Kidney (tissue), 14 donors: ENCODE data around the gene NECAB2. TPM values are rescaled to one million over a fixed set of nuclear protein-coding genes. Genes with fewer than 3 reads are reported as not detected.

Experiments used
- DNase-seq, 5 donors: peaks; one replicate each; pipeline ENCODE4 v3.0.0-alpha.2; 2013 to 2020
- FAIRE-seq: peaks from 2 replicates; lab custom pipeline; 2012; peaks lifted over from hg19 to GRCh38; lab: Jason Lieb, UNC
- H3K27ac ChIP-seq, 2 donors: one replicate each; pipeline ENCODE4 v1.7.0; 2013; ENCODE audit warnings: low read depth in 2 of 2, low read length in 2 of 2, inconsistent platforms in 1 of 2
- H3K27me3 ChIP-seq: one replicate; pipeline ENCODE4 v1.7.1; 2013; ENCODE audit warnings: low read length, inconsistent platforms; ENCODE audit not compliant: control insufficient read depth, insufficient read depth
- H3K36me3 ChIP-seq, 3 donors: one replicate each; pipeline versions ENCODE4 v1.7.0 to v1.7.1; 2013; ENCODE audit warnings: low read length in 3 of 3, control low read depth in 1 of 3, inconsistent platforms in 1 of 3; ENCODE audit not compliant: insufficient read depth in 3 of 3, control insufficient read depth in 2 of 3
- H3K4me1 ChIP-seq, 3 donors: one replicate each; pipeline versions ENCODE4 v1.7.0 to v1.7.1; 2013; ENCODE audit warnings: low read length in 3 of 3, inconsistent platforms in 1 of 3, low read depth in 1 of 3; ENCODE audit not compliant: control insufficient read depth in 2 of 3, insufficient read depth in 2 of 3
- H3K4me3 ChIP-seq, 3 donors: one replicate each; pipeline versions ENCODE4 v1.7.0 to v1.8.1; 2013; ENCODE audit warnings: low read length in 3 of 3, control low read depth in 1 of 3, inconsistent platforms in 1 of 3
- H3K9ac ChIP-seq, 3 donors: one replicate each; pipeline versions ENCODE4 v1.7.0 to v1.7.1; 2013; ENCODE audit warnings: low read length in 3 of 3, control low read depth in 1 of 3, inconsistent platforms in 1 of 3
- H3K9me3 ChIP-seq, 3 donors: one replicate each; pipeline versions ENCODE4 v1.7.0 to v1.7.1; 2013; ENCODE audit warnings: low read length in 3 of 3, control low read depth in 1 of 3, inconsistent platforms in 1 of 3; ENCODE audit not compliant: control insufficient read depth in 2 of 3, insufficient read depth in 1 of 3
- intact Hi-C: fragments of 100-400 bp; cut with DNase I; formaldehyde crosslinking; loops from one replicate; pipeline ENCODE4 v1.11.1; 2022
- polyA plus RNA-seq: library from polyadenylated mRNA; stranded (reverse); fragments of 350-450 nt; fragmentation: Illumina TruSeq; extraction: RNeasy Lipid Tissue Mini Kit (QIAGEN cat#74804); gene quantifications from one replicate; pipeline ENCODE4 v1.2.3, GENCODE V29; 2014; ENCODE audit warnings: low read depth, low replicate concordance; ENCODE audit not compliant: insufficient read depth
- total RNA-seq: library from RNA; stranded (reverse); fragmentation: NEBNext Ultra II Directional; extraction: Animal tissue kit (Norgen Biotek cat#: 25700); gene quantifications from one replicate; pipeline ENCODE4 v1.2.1, GENCODE V29; 2021
- TF ChIP-seq, protein P1 (sequence below): IDR thresholded peaks from 3 replicates; pipeline ENCODE4 v1.5.1; 2012; ENCODE audit warnings: mild to moderate bottlenecking, moderate library complexity, borderline replicate concordance; ENCODE audit not compliant: insufficient read depth; ENCODE audit errors: extremely low read depth
- donor health status: control.
- donor health status: control.
- donor health status: control.
- donor health status: control.
- donor health status: control.
- donor health status: DM: yes; HTN: yes; CAD: no.
- donor health status: Normal renal cell carcinoma (clear cell type).

NECAB2 gene
- total and polyA plus RNA-seq, 2 donors from 2014 or later: 0.82 to 47.0 TPM

DNA sequence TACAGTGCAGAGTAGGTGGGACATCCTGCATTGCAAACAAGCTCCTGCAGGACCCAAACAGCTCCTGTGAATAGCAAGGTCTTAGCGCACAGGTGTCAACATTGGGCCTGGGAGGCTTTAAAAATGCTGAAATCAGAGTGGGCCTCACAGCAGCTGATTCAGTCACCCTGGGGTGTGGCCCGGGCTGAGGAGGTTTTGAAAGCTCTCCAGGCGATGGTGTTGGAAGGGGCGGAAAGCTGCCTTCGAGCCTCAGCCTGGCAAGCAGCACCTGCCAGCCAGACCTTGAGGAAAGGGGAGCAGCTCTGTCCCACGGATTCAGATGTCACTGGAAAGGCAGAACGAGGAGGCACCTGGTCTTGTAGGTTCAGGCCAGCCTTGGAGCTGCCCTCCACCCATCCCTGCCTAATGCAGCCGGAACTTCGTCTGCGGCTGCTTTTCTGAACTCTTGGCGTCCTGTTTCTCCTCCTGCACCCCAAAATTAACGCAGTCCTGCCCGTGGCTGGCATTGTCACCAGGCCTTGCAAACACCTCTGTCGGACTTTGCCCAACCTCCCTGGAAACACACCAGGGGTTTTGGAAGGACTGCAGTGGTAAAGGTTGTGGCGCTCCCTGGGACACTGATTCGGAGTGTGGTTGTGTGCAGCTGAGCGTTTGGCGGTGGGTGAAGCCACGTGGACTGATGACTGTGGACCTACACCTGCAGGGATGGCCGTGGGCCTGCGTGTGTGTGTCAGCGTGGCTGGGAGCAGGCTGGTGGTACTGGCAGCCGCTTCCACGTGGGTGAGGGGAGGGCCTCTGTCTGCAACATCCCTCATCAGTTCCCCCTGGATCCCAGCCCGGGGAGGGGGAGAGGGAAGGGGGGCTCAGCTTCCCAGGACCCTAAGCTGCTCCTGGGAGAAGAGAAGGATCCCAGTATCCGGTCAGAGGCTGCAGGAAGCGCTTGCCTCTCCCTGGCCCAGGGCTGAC lies 3.4 kb downstream of the NECAB2 start:
- no peak overlapping the region for H3K4me3 ChIP-seq
- TF ChIP-seq, protein P1, sequence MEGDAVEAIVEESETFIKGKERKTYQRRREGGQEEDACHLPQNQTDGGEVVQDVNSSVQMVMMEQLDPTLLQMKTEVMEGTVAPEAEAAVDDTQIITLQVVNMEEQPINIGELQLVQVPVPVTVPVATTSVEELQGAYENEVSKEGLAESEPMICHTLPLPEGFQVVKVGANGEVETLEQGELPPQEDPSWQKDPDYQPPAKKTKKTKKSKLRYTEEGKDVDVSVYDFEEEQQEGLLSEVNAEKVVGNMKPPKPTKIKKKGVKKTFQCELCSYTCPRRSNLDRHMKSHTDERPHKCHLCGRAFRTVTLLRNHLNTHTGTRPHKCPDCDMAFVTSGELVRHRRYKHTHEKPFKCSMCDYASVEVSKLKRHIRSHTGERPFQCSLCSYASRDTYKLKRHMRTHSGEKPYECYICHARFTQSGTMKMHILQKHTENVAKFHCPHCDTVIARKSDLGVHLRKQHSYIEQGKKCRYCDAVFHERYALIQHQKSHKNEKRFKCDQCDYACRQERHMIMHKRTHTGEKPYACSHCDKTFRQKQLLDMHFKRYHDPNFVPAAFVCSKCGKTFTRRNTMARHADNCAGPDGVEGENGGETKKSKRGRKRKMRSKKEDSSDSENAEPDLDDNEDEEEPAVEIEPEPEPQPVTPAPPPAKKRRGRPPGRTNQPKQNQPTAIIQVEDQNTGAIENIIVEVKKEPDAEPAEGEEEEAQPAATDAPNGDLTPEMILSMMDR: no peak
- no peaks in the 10 kb centered on the region for H3K36me3 ChIP-seq
- H3K27ac ChIP-seq: no peak overlapping the region
- H3K9me3 ChIP-seq: no peaks in the 10 kb centered on the region
- no peaks in the 10 kb centered on the region for H3K4me1 ChIP-seq
- intact Hi-C loops: no loop called here
- DNase-seq (no peak), FAIRE-seq (no peak)
- H3K9ac ChIP-seq: no peak overlapping the region
- H3K27me3 ChIP-seq: no peaks in the 10 kb centered on the region

DNA sequence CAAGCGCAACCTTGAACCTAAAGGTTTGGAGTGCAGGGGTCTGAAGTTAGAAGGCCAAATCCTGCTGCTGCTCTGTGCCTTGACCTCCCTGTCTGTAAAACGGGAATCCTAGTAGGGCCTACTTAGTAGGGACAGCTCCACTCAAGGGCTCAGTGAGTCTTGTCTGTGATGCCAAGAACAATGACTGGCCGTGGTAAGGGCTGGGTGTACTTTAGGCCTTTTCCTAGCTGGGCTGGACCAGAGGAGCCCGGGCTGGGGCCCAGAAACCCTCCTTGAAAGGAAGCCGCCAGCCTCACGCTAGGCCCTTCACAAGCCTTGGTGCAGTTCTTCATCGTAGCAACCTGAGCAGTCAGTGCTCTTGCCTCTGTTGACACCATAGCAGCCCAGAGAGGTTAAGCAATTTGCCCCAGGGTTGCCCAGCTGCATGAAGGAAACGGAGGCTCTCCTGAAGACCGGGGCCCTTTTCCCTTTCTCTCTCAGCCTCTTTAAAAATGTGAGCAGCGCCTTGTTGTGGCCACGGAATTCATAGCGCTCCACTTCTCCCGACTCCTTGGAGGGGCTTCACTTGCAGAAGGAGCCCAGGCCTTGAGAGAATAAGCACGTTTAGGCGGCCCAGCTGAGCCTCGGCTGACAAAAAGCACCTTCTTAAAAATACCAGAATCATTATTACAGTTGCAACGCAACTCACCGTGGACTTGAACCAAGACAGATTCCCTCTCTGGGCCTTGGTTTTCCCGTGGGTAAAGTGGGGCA lies 4.4 kb downstream of the NECAB2 start:
- Histone ChIP-seq H3K9me3 (no peaks in the 10 kb centered on the region), H3K27ac (no peak overlapping the region), H3K4me3 (no peak overlapping the region), H3K4me1 (no peaks in the 10 kb centered on the region), H3K9ac (no peak overlapping the region), H3K27me3 (no peaks in the 10 kb centered on the region), H3K36me3 (no peaks in the 10 kb centered on the region)
- DNase-seq (no peak), FAIRE-seq (no peak)
- intact Hi-C loops: no loop called here
- TF ChIP-seq, protein P1: no peak

GRCh38 chr16:83973077-83973476 lies 5.0 kb downstream of the NECAB2 start:
- H3K27me3 ChIP-seq: no peaks in the 10 kb centered on the region
- no peaks in the 10 kb centered on the region for H3K4me1 ChIP-seq
- H3K9me3 ChIP-seq: peaks cover 0 to 1% (median under 1%) of the 10 kb centered on the region in 3 donors
- intact Hi-C loops: no loop called here
- no peak overlapping the region for H3K27ac ChIP-seq
- no peak overlapping the region for H3K4me3 ChIP-seq
- H3K9ac ChIP-seq: no peak overlapping the region
- FAIRE-seq (no peak), DNase-seq (no peak)
- H3K36me3 ChIP-seq: no peaks in the 10 kb centered on the region
- TF ChIP-seq, protein P1: no peak
